Measurements from ENCODE around the gene MAN2A1.
"Not testable (repeated sequence)": the region's sequence is repeated elsewhere in the genome, so short reads cannot be mapped to it uniquely, and the experiment has no call there.

MAN2A1 gene

GRCh38 chr5:109759306-109759705 is 69.6 kb downstream of the MAN2A1 start:
- DNase-seq: no peak

- DNase-seq: not testable (repeated sequence)
Observed at GRCh38 chr5:109760130-109760529, 70.4 kb downstream of the MAN2A1 start.

GRCh38 chr5:109762821-109763220 is 73.1 kb downstream of the MAN2A1 start:
- DNase-seq: no peak

GRCh38 chr5:109767184-109767995 is 77.7 kb downstream of the MAN2A1 start:
- no peak for DNase-seq

GRCh38 chr5:109767997-109768396 is 78.3 kb downstream of the MAN2A1 start:
- DNase-seq: no peak

GRCh38 chr5:109769597-109770291 is 80.0 kb downstream of the MAN2A1 start:
- no peak for DNase-seq

- DNase-seq: no peak
Observed at GRCh38 chr5:109775130-109775529, 85.4 kb downstream of the MAN2A1 start.

GRCh38 chr5:109779036-109779735 is 89.5 kb downstream of the MAN2A1 start:
- DNase-seq: no peak

- DNase-seq: no peak
Observed at GRCh38 chr5:109784687-109785086, 95.0 kb downstream of the MAN2A1 start.

- no peak for DNase-seq
Observed at GRCh38 chr5:109786206-109786855, 96.6 kb downstream of the MAN2A1 start.

GRCh38 chr5:109788596-109788995 is 98.9 kb downstream of the MAN2A1 start:
- no peak for DNase-seq

- DNase-seq: no peak
Observed at GRCh38 chr5:109792613-109793012, 102.9 kb downstream of the MAN2A1 start.

- DNase-seq: no peak
Observed at GRCh38 chr5:109803854-109804253, 114.1 kb downstream of the MAN2A1 start.

GRCh38 chr5:109805472-109805871 is 115.7 kb downstream of the MAN2A1 start:
- DNase-seq: no peak

- no peak for DNase-seq
Observed at GRCh38 chr5:109805883-109806282, 116.2 kb downstream of the MAN2A1 start.

GRCh38 chr5:109812698-109813097 is 123.0 kb downstream of the MAN2A1 start:
- no peak for DNase-seq

- no peak for DNase-seq
Observed at GRCh38 chr5:109816732-109817131, 127.0 kb downstream of the MAN2A1 start.

- no peak for DNase-seq
Observed at GRCh38 chr5:109819878-109820277, 130.2 kb downstream of the MAN2A1 start.

- no peak for DNase-seq
Observed at GRCh38 chr5:109823597-109823996, 133.9 kb downstream of the MAN2A1 start.

- DNase-seq: no peak
Observed at GRCh38 chr5:109825450-109825849, 135.7 kb downstream of the MAN2A1 start.

- DNase-seq: no peak
Observed at GRCh38 chr5:109826426-109826825, 136.7 kb downstream of the MAN2A1 start.

- no peak for DNase-seq
Observed at GRCh38 chr5:109829331-109829730, 139.6 kb downstream of the MAN2A1 start.

GRCh38 chr5:109830955-109831502 is 141.3 kb downstream of the MAN2A1 start:
- no peak for DNase-seq
